H1 (cell line): ENCODE measurements around the gene EBLN2. TPM values are rescaled to one million over a fixed set of nuclear protein-coding genes. Genes with fewer than 3 reads are reported as not detected.

Experiments used
- CTCF ChIA-PET: fragments of 300-600 bp; sonication (Branson Sonifier 250); formaldehyde crosslinking; loops from one replicate; lab custom pipeline; 2021; ENCODE audit not compliant: partially characterized antibody; lab: Charles Lee
- POLR2A ChIA-PET: fragments of 300-600 bp; sonication (Branson Sonifier 250); formaldehyde crosslinking; loops from one replicate; lab custom pipeline; 2021; ENCODE audit warnings: inconsistent platforms; ENCODE audit not compliant: partially characterized antibody; lab: Charles Lee
- DNase-seq, 2 experiments: peaks; one replicate each; pipeline versions ENCODE4 v3.0.0 to v3.0.0-alpha.2; 2010 to 2022; ENCODE audit warnings: low spot score in 2 of 2, low read depth in 1 of 2, mixed read lengths in 1 of 2
- FAIRE-seq: peaks from 2 replicates; lab custom pipeline; 2011; peaks lifted over from hg19 to GRCh38; lab: Jason Lieb, UNC
- H2AFZ ChIP-seq: 2 replicates; pipeline ENCODE4 v1.8.1; 2012; ENCODE audit warnings: low read length, inconsistent platforms
- H2AK5ac ChIP-seq: 2 replicates; pipeline ENCODE4 v1.6.1; 2013; ENCODE audit warnings: low read depth, low read length
- H2BK120ac ChIP-seq: replicated peaks from 2 replicates; pipeline ENCODE3; 2013; ENCODE audit warnings: low read depth, low read length, inconsistent platforms
- H2BK12ac ChIP-seq: 2 replicates; pipeline ENCODE4 v1.6.1; 2013; ENCODE audit warnings: low read depth, low read length
- H2BK15ac ChIP-seq: 2 replicates; pipeline ENCODE4 v1.6.1; 2013; ENCODE audit warnings: low read length
- H2BK20ac ChIP-seq: 2 replicates; pipeline ENCODE4 v1.6.1; 2013; ENCODE audit warnings: low read length
- H2BK5ac ChIP-seq: 2 replicates; pipeline ENCODE4 v1.6.1; 2013; ENCODE audit warnings: low read depth, low read length
- H3K14ac ChIP-seq: 2 replicates; pipeline ENCODE4 v1.6.1; 2013; ENCODE audit warnings: inconsistent platforms; ENCODE audit not compliant: insufficient read length
- H3K18ac ChIP-seq: 2 replicates; pipeline ENCODE4 v1.6.1; 2013; ENCODE audit warnings: low read length; ENCODE audit errors: extremely low read depth
- H3K23ac ChIP-seq: 2 replicates; pipeline ENCODE4 v1.6.1; 2013; ENCODE audit warnings: inconsistent platforms; ENCODE audit not compliant: insufficient read length
- H3K23me2 ChIP-seq: 2 replicates; pipeline ENCODE4 v1.6.1; 2013; ENCODE audit warnings: low read depth, low read length
- H3K27ac ChIP-seq: 2 replicates; pipeline ENCODE4 v1.6.1; 2011; ENCODE audit warnings: low read depth, low read length, inconsistent platforms
- H3K27me3 ChIP-seq, 4 experiments: replicated peaks in 1 of 4; 1 replicate in 1 of 4; 2 replicates in 3 of 4; pipeline versions ENCODE4 v1.6.1 to v1.8.1; 2011 to 2013; ENCODE audit warnings: low read length in 3 of 4, mild to moderate bottlenecking in 3 of 4, inconsistent platforms in 2 of 4, mixed read lengths in 2 of 4, moderate library complexity in 1 of 4; ENCODE audit not compliant: control insufficient read depth in 3 of 4, insufficient read depth in 3 of 4; ENCODE audit errors: extremely low read depth in 1 of 4
- H3K36me3 ChIP-seq, 4 experiments: 2 replicates each; pipeline versions ENCODE4 v1.6.1 to v1.8.1; 2011 to 2013; ENCODE audit warnings: mild to moderate bottlenecking in 4 of 4, low read length in 3 of 4, moderate library complexity in 2 of 4, control low read depth in 1 of 4, inconsistent platforms in 1 of 4; ENCODE audit not compliant: insufficient read depth in 4 of 4, control insufficient read depth in 2 of 4
- H3K4ac ChIP-seq: replicated peaks from 2 replicates; pipeline ENCODE3; 2013; ENCODE audit warnings: low read length, low read depth, mixed read lengths, inconsistent platforms; ENCODE audit not compliant: insufficient read length
- H3K4me1 ChIP-seq, 4 experiments: replicated peaks in 1 of 4; 1 replicate in 1 of 4; 2 replicates in 3 of 4; pipeline versions ENCODE4 v1.6.1 to v1.8.1; 2011 to 2013; ENCODE audit warnings: low read length in 3 of 4, inconsistent platforms in 2 of 4, mixed read lengths in 1 of 4; ENCODE audit not compliant: insufficient read depth in 4 of 4, control insufficient read depth in 3 of 4
- H3K4me2 ChIP-seq, 2 experiments: 2 replicates each; pipeline versions ENCODE4 v1.6.1 to v1.8.1; 2011 to 2013; ENCODE audit warnings: low read depth in 2 of 2, low read length in 2 of 2, control low read depth in 1 of 2, inconsistent platforms in 1 of 2, mild to moderate bottlenecking in 1 of 2; ENCODE audit not compliant: insufficient read depth in 1 of 2
- H3K4me3 ChIP-seq, 4 experiments: fragments of 200-600, 300-600 bp in 1 of 4; sonication (generic), shearing (Covaris generic), sonication (Bioruptor Twin) in 1 of 4; 2 replicates each; pipeline versions ENCODE4 v1.5.1 to v1.8.1; 2011 to 2016; ENCODE audit warnings: low read length in 4 of 4, low read depth in 3 of 4, control low read depth in 2 of 4, inconsistent platforms in 2 of 4, mild to moderate bottlenecking in 2 of 4, mixed read lengths in 1 of 4, moderate library complexity in 1 of 4; ENCODE audit not compliant: insufficient read depth in 2 of 4; ENCODE audit errors: extremely low read depth in 1 of 4
- H3K56ac ChIP-seq: replicated peaks from 2 replicates; pipeline ENCODE3; 2013; ENCODE audit warnings: low read depth, mild to moderate bottlenecking, mixed read lengths, low read length, inconsistent platforms; ENCODE audit not compliant: insufficient read length
- H3K79me1 ChIP-seq: 2 replicates; pipeline ENCODE4 v1.6.1; 2013; ENCODE audit warnings: low read depth, low read length, control low read depth
- H3K79me2 ChIP-seq, 2 experiments: 2 replicates each; pipeline versions ENCODE4 v1.6.1 to v1.8.1; 2012 to 2013; ENCODE audit warnings: low read length in 2 of 2, mild to moderate bottlenecking in 2 of 2, inconsistent platforms in 1 of 2; ENCODE audit not compliant: insufficient read depth in 2 of 2, control insufficient read depth in 1 of 2
- H3K9ac ChIP-seq, 4 experiments: replicated peaks in 1 of 4; 1 replicate in 1 of 4; 2 replicates in 3 of 4; pipeline versions ENCODE4 v1.6.1 to v1.8.1; 2011 to 2013; ENCODE audit warnings: low read depth in 3 of 4, low read length in 3 of 4, control low read depth in 2 of 4, mild to moderate bottlenecking in 2 of 4, moderate library complexity in 2 of 4, inconsistent platforms in 1 of 4; ENCODE audit errors: extremely low read depth in 1 of 4
- H3K9me3 ChIP-seq, 2 experiments: 2 replicates each; pipeline versions ENCODE4 v1.6.1 to v1.8.1; 2012 to 2013; ENCODE audit warnings: mild to moderate bottlenecking in 2 of 2, moderate library complexity in 2 of 2, control low read depth in 1 of 2, inconsistent platforms in 1 of 2, low read depth in 1 of 2, low read length in 1 of 2, mixed read lengths in 1 of 2; ENCODE audit not compliant: insufficient read depth in 2 of 2
- H4K20me1 ChIP-seq, 2 experiments: replicated peaks in 1 of 2; 2 replicates each; pipeline versions ENCODE3 to v1.8.1; 2011 to 2013; ENCODE audit warnings: inconsistent platforms in 2 of 2, low read length in 2 of 2, mild to moderate bottlenecking in 1 of 2; ENCODE audit not compliant: insufficient read depth in 2 of 2, control insufficient read depth in 1 of 2
- H4K5ac ChIP-seq: 2 replicates; pipeline ENCODE4 v1.6.1; 2013; ENCODE audit warnings: low read length, low read depth, mixed read lengths, inconsistent platforms; ENCODE audit not compliant: insufficient read length
- H4K8ac ChIP-seq: 2 replicates; pipeline ENCODE4 v1.8.0; 2013; ENCODE audit warnings: mild to moderate bottlenecking, moderate library complexity, low read length, inconsistent platforms; ENCODE audit not compliant: insufficient read depth; ENCODE audit errors: extremely low read depth
- H4K91ac ChIP-seq: replicated peaks from 2 replicates; pipeline ENCODE3; 2013; ENCODE audit warnings: low read length, mixed read lengths, inconsistent platforms; ENCODE audit not compliant: insufficient read length
- CREB1 ChIP-seq: IDR thresholded peaks from 2 replicates; pipeline ENCODE4 v1.6.1; 2012; ENCODE audit warnings: inconsistent platforms
- YY1 ChIP-seq: IDR thresholded peaks from 2 replicates; pipeline ENCODE4 v1.6.1; 2011; ENCODE audit warnings: low read depth, mild to moderate bottlenecking, low read length
- WGBS, 2 experiments: shearing (Covaris generic) in 1 of 2; methylation state at CpG; one replicate each; pipeline versions ENCODE4 v1.1.6 to v1.1.7; 2013 to 2015; ENCODE audit warnings: low lambda C conversion rate in 2 of 2, mixed read lengths in 2 of 2, inconsistent platforms in 1 of 2, low coverage in 1 of 2, missing lambda C conversion rate in 1 of 2; ENCODE audit not compliant: insufficient replicate concordance in 2 of 2, insufficient coverage in 1 of 2, insufficient read length in 1 of 2; ENCODE audit errors: extremely low coverage in 1 of 2, missing lambda C conversion rate in 1 of 2; 5-methylcytosine and 5-hydroxymethylcytosine counted together
- polyA plus RNA-seq, 7 experiments: library from polyadenylated mRNA; depleted of rRNA in 3 of 7; stranded (reverse) in 5 of 7; unstranded in 2 of 7; fragments of >200 nt in 5 of 7; fragments of 200-250 nt in 2 of 7; gene quantifications; 1 replicate in 5 of 7; 2 replicates in 1 of 7; 4 replicates in 1 of 7; pipeline versions ENCODE4 v1.2.1 to v1.2.3, GENCODE V29; 2011 to 2013; ENCODE audit warnings: missing spikeins in 2 of 7, mixed read lengths in 2 of 7
- total RNA-seq: library from RNA; stranded (reverse); fragmentation: NEBNext Ultra II Directional; extraction: Animal tissue kit (Norgen Biotek cat#: 25700); gene quantifications from 2 replicates; pipeline ENCODE4 v1.2.1, GENCODE V29; 2021

Gene EBLN2
- total and polyA plus RNA-seq, 2 of the 8 experiments (the other 6 are each of a cell fraction or from before 2014, with no cell fraction given): 1.9 to 3.8 TPM

DNA sequence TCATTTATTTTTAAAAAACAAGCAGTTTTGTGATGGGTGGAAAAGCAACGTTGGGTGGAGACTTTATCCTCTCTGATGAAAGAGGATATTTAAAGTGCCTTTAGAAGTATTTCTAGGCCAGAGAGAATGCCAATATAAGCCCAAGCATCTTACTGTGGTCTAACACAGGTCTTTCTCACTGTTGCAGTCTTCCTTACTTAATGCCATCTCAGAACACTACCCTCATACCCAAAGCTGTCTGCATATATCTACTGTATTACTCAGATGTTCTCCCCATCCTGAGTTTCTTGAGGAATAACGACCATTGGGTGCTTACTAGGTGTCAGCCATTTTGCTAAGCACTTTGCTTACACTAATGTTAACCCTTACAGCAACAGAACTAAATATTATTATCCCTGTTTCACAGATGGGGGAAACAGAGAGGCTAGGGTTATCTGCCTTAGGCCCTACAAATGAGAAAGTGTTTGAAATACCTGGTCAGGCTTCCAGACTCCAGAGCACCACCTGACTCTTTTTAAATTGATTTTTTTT lies 29.8 kb upstream of the EBLN2 start:
- FAIRE-seq: no peak
- Histone ChIP-seq H4K20me1 (peaks cover 14 to 16% of the 10 kb centered on the region in 2 experiments), H2BK15ac (no peak overlapping the region), H2BK5ac (no peak overlapping the region), H4K5ac (no peak overlapping the region), H3K18ac (no peak overlapping the region), H4K91ac (no peak overlapping the region), H3K23ac (no peak overlapping the region), H3K14ac (no peak overlapping the region), H4K8ac (no peak overlapping the region), H2BK120ac (no peak overlapping the region), H3K4ac (no peak overlapping the region), H3K4me2 (no peak overlapping the region), H3K79me2 (peaks cover 48 to 100% of the 10 kb centered on the region in 2 experiments), H3K36me3 (no peaks in the 10 kb centered on the region), H2AK5ac (no peak overlapping the region), H2AFZ (no peak overlapping the region), H3K4me1 (peaks cover 0 to 5% (median under 1%) of the 10 kb centered on the region in 4 experiments; a peak in 3 of 7 replicates), H2BK20ac (no peak overlapping the region), H3K23me2 (no peaks in the 10 kb centered on the region; the same call in 1 of the 2 replicates), H3K9me3 (no peaks in the 10 kb centered on the region), H3K27ac (no peak overlapping the region), H3K9ac (no peak overlapping the region), H3K4me3 (no peak overlapping the region), H3K56ac (no peak overlapping the region), H3K79me1 (peaks cover 12% of the 10 kb centered on the region; the same call in 1 of the 2 replicates), H2BK12ac (no peak overlapping the region), H3K27me3 (no peaks in the 10 kb centered on the region)
- TF ChIP-seq CREB1 (no peak), YY1 (peak; percentile 65; the same call in 1 of the 2 replicates)
- POLR2A ChIA-PET: interaction anchor here (0.8 to 1.5 kb wide), 2 partner anchors 10 to 11 kb away, joined by 3 to 4 read pairs; no protein-coding TSS in a partner anchor
- DNase-seq: no peak
- CTCF ChIA-PET: interaction anchor here (0.8 kb wide), 1 partner anchor 54 kb away, joined by 5 read pairs; no protein-coding TSS in a partner anchor
- WGBS, 2 experiments: 80% methylated on average over 2 of the region's 2 CpGs; no CpG with 5 or more reads in 1 of the 2 experiments
